IMR-90 (cell line): ENCODE measurements around the gene AMFR.

Experiments
- MAZ ChIP-seq: IDR thresholded peaks from 2 replicates; pipeline ENCODE4 v1.6.1; 2012; ENCODE audit warnings: low read depth, mild to moderate bottlenecking, low read length, improper control_type of control experiment, moderate library complexity, borderline replicate concordance
- MXI1 ChIP-seq: IDR thresholded peaks from 2 replicates; pipeline ENCODE4 v1.6.1; 2012; ENCODE audit warnings: low read depth, mild to moderate bottlenecking, low read length, moderate library complexity, borderline replicate concordance
- POLR2A ChIP-seq: IDR thresholded peaks from 2 replicates; pipeline ENCODE4 v1.6.1; 2012; ENCODE audit warnings: mild to moderate bottlenecking, low read depth, low read length

- TF ChIP-seq MXI1 (no peak), MAZ (no peak), POLR2A (no peak)
Observed at GRCh38 chr16:56329887-56330286, 95.5 kb downstream of the AMFR start.
